BJ (cell line): ENCODE results near the gene UMODL1. TPM values are rescaled to one million over a fixed set of nuclear protein-coding genes. Genes with fewer than 3 reads are reported as not detected.

Source experiments
- CTCF ChIA-PET: fragments of 350-600 bp; formaldehyde crosslinking; extraction: SDS; loops from one replicate; lab custom pipeline; 2021; ENCODE audit warnings: antibody characterized with exemption, inconsistent platforms; lab: Yijun Ruan, JAX
- POLR2A ChIA-PET: fragments of 300-600 bp; sonication (Branson Sonifier 250); formaldehyde crosslinking; extraction: SDS; loops from one replicate; lab custom pipeline; 2021; ENCODE audit warnings: antibody characterized with exemption; lab: Charles Lee
- DNase-seq: peaks from one replicate; pipeline ENCODE4 v3.0.0-alpha.2; 2011; ENCODE audit warnings: low read depth
- H3K27me3 ChIP-seq: 2 replicates; pipeline ENCODE4 v1.6.0; 2011; ENCODE audit warnings: low read length; ENCODE audit not compliant: control insufficient read depth, insufficient read depth
- H3K36me3 ChIP-seq: 2 replicates; pipeline ENCODE4 v1.5.1; 2011; ENCODE audit warnings: low read length; ENCODE audit not compliant: control insufficient read depth, insufficient read depth
- H3K4me3 ChIP-seq: 2 replicates; pipeline ENCODE4 v1.5.1; 2011; ENCODE audit warnings: low read depth, mild to moderate bottlenecking, control low read depth, low read length
- polyA plus RNA-seq: library from polyadenylated mRNA; depleted of rRNA; stranded (reverse); fragments of >200 nt; gene quantifications from 2 replicates; pipeline ENCODE4 v1.2.3, GENCODE V29; 2011
- TF ChIP-seq, protein P1 (sequence below): IDR thresholded peaks from 2 replicates; pipeline ENCODE4 v1.5.1; 2011; ENCODE audit warnings: low read depth, mild to moderate bottlenecking, control low read depth, inconsistent platforms, low read length, moderate library complexity; ENCODE audit not compliant: insufficient read depth

UMODL1 gene
- polyA plus RNA-seq, 1 experiment: 0.04 TPM

GRCh38 chr21:42058631-42059111 lies 12.4 kb upstream of the UMODL1 start:
- H3K27me3 ChIP-seq: peaks cover 6% of the 10 kb centered on the region; the same call in 1 of the 2 replicates
- TF ChIP-seq, protein P1, sequence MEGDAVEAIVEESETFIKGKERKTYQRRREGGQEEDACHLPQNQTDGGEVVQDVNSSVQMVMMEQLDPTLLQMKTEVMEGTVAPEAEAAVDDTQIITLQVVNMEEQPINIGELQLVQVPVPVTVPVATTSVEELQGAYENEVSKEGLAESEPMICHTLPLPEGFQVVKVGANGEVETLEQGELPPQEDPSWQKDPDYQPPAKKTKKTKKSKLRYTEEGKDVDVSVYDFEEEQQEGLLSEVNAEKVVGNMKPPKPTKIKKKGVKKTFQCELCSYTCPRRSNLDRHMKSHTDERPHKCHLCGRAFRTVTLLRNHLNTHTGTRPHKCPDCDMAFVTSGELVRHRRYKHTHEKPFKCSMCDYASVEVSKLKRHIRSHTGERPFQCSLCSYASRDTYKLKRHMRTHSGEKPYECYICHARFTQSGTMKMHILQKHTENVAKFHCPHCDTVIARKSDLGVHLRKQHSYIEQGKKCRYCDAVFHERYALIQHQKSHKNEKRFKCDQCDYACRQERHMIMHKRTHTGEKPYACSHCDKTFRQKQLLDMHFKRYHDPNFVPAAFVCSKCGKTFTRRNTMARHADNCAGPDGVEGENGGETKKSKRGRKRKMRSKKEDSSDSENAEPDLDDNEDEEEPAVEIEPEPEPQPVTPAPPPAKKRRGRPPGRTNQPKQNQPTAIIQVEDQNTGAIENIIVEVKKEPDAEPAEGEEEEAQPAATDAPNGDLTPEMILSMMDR: no peak
- POLR2A ChIA-PET: no interaction called here
- no peak overlapping the region for H3K4me3 ChIP-seq
- H3K36me3 ChIP-seq: no peaks in the 10 kb centered on the region
- CTCF ChIA-PET: interaction anchor here (0.7 kb wide), 1 partner anchor 123 kb away, joined by 3 read pairs; no protein-coding TSS in a partner anchor
- no peak for DNase-seq

DNA sequence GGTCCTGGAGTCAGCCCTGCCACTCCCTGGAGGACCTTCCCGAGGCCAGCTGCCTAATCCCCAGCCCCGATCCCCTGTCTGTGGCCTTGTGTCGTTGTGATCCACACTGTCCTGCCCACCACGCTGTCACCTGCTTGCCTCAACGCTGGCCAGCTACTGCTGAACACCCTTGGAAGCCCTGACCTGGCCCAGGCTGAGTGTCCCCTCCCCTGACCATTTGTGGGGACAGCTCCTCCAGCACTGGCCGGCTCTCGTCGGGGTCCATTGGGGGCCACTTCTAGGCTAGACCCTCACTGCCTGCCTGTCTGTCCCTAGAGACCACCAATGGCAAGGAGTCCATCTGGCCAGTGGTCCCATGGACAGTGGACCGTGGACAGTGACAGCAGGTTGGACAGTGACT lies 12.0 kb upstream of the UMODL1 start:
- ChIA-PET CTCF (no interaction called here), POLR2A (no interaction called here)
- TF ChIP-seq, protein P1: no peak
- Histone ChIP-seq H3K4me3 (no peak overlapping the region), H3K36me3 (no peaks in the 10 kb centered on the region), H3K27me3 (peaks cover 6% of the 10 kb centered on the region; the same call in 1 of the 2 replicates)
- DNase-seq: no peak

DNA sequence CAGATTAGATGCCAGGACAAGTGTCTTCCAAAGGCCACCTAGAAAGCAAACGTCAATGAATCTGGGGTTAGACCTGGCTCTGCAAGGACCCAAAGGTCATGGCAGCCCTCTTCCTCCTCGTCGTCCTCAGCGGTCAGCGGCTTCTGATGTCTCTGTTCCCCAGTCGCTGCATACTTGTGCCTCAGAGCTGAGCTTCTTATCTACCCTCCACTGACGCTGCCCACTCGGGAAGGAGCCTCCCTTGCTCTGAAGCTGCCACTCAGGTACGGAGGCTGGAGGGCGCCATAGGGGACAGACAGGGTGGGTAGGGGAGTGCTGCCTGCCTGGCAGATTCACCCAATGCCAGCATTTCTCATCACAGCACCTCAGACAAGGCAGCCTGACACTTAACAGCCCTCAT lies 11.4 kb upstream of the UMODL1 start:
- TF ChIP-seq, protein P1: no peak
- no peak overlapping the region for H3K4me3 ChIP-seq
- ChIA-PET POLR2A (no interaction called here), CTCF (no interaction called here)
- no peak for DNase-seq
- H3K27me3 ChIP-seq: peaks cover 6% of the 10 kb centered on the region; the same call in 1 of the 2 replicates
- no peaks in the 10 kb centered on the region for H3K36me3 ChIP-seq

DNA sequence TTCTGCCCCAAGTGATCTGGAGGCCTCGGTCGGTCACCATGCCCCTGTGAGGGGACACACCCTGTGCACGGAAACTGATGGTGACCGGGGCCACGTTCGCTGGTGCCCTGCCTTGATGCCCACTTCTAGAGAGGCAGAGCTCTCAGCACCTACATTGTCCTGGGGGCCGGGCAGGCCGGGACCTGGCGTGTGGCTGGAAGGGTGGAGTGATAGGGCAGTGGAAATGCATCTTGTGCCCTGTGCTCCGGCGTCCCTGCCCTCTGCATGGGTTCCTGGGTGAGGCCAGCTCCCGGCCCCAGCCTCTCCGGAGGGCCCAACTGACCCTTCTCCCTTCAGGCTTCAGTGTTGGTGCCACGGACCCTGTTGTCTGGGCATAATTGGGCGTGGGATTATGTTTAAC lies 11.0 kb upstream of the UMODL1 start:
- Histone ChIP-seq H3K27me3 (peaks cover 6% of the 10 kb centered on the region; the same call in 1 of the 2 replicates), H3K36me3 (no peaks in the 10 kb centered on the region), H3K4me3 (no peak overlapping the region)
- no peak for DNase-seq
- TF ChIP-seq, protein P1: no peak
- POLR2A ChIA-PET: no interaction called here
- CTCF ChIA-PET: no interaction called here

GRCh38 chr21:42061195-42061985 lies 9.7 kb upstream of the UMODL1 start:
- no peaks in the 10 kb centered on the region for H3K36me3 ChIP-seq
- no peak overlapping the region for H3K4me3 ChIP-seq
- H3K27me3 ChIP-seq: peaks cover 6% of the 10 kb centered on the region; the same call in 1 of the 2 replicates
- DNase-seq: no peak
- TF ChIP-seq, protein P1: no peak
- ChIA-PET CTCF (interaction anchor here (1.6 kb wide), 1 partner anchor 12 kb away, joined by 3 read pairs; no protein-coding TSS in a partner anchor), POLR2A (no interaction called here)
